ENCODE results near the gene AHRR.

- no peak for TF ChIP-seq JUND (IDR thresholded peaks at IDR 0.05; ENCODE audit: borderline replicate concordance, low read depth, low read length)
- TF ChIP-seq JUND (tag; IDR thresholded peaks at IDR 0.05; ENCODE audit: borderline replicate concordance, low read depth, low read length) = no peak
- no peak for TF ChIP-seq HNRNPK (IDR thresholded peaks at IDR 0.05; ENCODE audit: low read depth, low read length, poor library complexity, severe bottlenecking)
- no peak for TF ChIP-seq SP1 (CRISPR knock-in tag; IDR thresholded peaks at IDR 0.05)
- TF ChIP-seq PATZ1 (CRISPR knock-in tag; IDR thresholded peaks at IDR 0.05; ENCODE audit: borderline replicate concordance) = no peak
- no peak for TF ChIP-seq ZNF311 (CRISPR knock-in tag; IDR thresholded peaks at IDR 0.05)
- no peak for TF ChIP-seq UBTF (IDR thresholded peaks at IDR 0.05; ENCODE audit: borderline replicate concordance in 1 of 2, low read depth in 2 of 2, low read length in 2 of 2)
- no peak for TF ChIP-seq EP300 (IDR thresholded peaks at IDR 0.05; ENCODE audit: low read length)
- TF ChIP-seq GABPA (tag; conservative IDR thresholded peaks at IDR 0.05; ENCODE audit: low read depth) = no peak
- TF ChIP-seq CTCF (IDR thresholded peaks at IDR 0.05 in 2 of 3, conservative IDR thresholded peaks at IDR 0.05 in 1 of 3; ENCODE audit: insufficient read depth in 2 of 3, low read depth in 1 of 3, low read length in 3 of 3) = no peak
- TF ChIP-seq NR2C2 (CRISPR knock-in tag; IDR thresholded peaks at IDR 0.05) = no peak
- no peak for TF ChIP-seq NR2C2 (tag; IDR thresholded peaks at IDR 0.05)
- no peak for TF ChIP-seq IRF2 (CRISPR knock-in tag; IDR thresholded peaks at IDR 0.05)
- no peak for TF ChIP-seq LARP7 (IDR thresholded peaks at IDR 0.05)
- no peak for TF ChIP-seq ZSCAN29 (IDR thresholded peaks at IDR 0.05)
- no peak for TF ChIP-seq NFE2L1 (tag; IDR thresholded peaks at IDR 0.05; ENCODE audit: borderline replicate concordance, low read depth)
Measured at GRCh38 chr5:446066-446882, 124.8 kb downstream of the AHRR start.
